H1 (cell line): ENCODE data around the gene TIFAB. TPM values are rescaled to one million over a fixed set of nuclear protein-coding genes. Genes with fewer than 3 reads are reported as not detected.

Experiments used
- CTCF ChIA-PET: fragments of 300-600 bp; sonication (Branson Sonifier 250); formaldehyde crosslinking; loops from one replicate; lab custom pipeline; 2021; ENCODE audit not compliant: partially characterized antibody; lab: Charles Lee
- POLR2A ChIA-PET: fragments of 300-600 bp; sonication (Branson Sonifier 250); formaldehyde crosslinking; loops from one replicate; lab custom pipeline; 2021; ENCODE audit warnings: inconsistent platforms; ENCODE audit not compliant: partially characterized antibody; lab: Charles Lee
- DNase-seq, 2 experiments: peaks; one replicate each; pipeline versions ENCODE4 v3.0.0 to v3.0.0-alpha.2; 2010 to 2022; ENCODE audit warnings: low spot score in 2 of 2, low read depth in 1 of 2, mixed read lengths in 1 of 2
- FAIRE-seq: peaks from 2 replicates; lab custom pipeline; 2011; peaks lifted over from hg19 to GRCh38; lab: Jason Lieb, UNC
- H2AFZ ChIP-seq: 2 replicates; pipeline ENCODE4 v1.8.1; 2012; ENCODE audit warnings: low read length, inconsistent platforms
- H2AK5ac ChIP-seq: 2 replicates; pipeline ENCODE4 v1.6.1; 2013; ENCODE audit warnings: low read depth, low read length
- H2BK120ac ChIP-seq: replicated peaks from 2 replicates; pipeline ENCODE3; 2013; ENCODE audit warnings: low read depth, low read length, inconsistent platforms
- H2BK12ac ChIP-seq: 2 replicates; pipeline ENCODE4 v1.6.1; 2013; ENCODE audit warnings: low read depth, low read length
- H2BK15ac ChIP-seq: 2 replicates; pipeline ENCODE4 v1.6.1; 2013; ENCODE audit warnings: low read length
- H2BK20ac ChIP-seq: 2 replicates; pipeline ENCODE4 v1.6.1; 2013; ENCODE audit warnings: low read length
- H2BK5ac ChIP-seq: 2 replicates; pipeline ENCODE4 v1.6.1; 2013; ENCODE audit warnings: low read depth, low read length
- H3K14ac ChIP-seq: 2 replicates; pipeline ENCODE4 v1.6.1; 2013; ENCODE audit warnings: inconsistent platforms; ENCODE audit not compliant: insufficient read length
- H3K18ac ChIP-seq: 2 replicates; pipeline ENCODE4 v1.6.1; 2013; ENCODE audit warnings: low read length; ENCODE audit errors: extremely low read depth
- H3K23ac ChIP-seq: 2 replicates; pipeline ENCODE4 v1.6.1; 2013; ENCODE audit warnings: inconsistent platforms; ENCODE audit not compliant: insufficient read length
- H3K23me2 ChIP-seq: 2 replicates; pipeline ENCODE4 v1.6.1; 2013; ENCODE audit warnings: low read depth, low read length
- H3K27ac ChIP-seq: 2 replicates; pipeline ENCODE4 v1.6.1; 2011; ENCODE audit warnings: low read depth, low read length, inconsistent platforms
- H3K27me3 ChIP-seq, 4 experiments: replicated peaks in 1 of 4; 1 replicate in 1 of 4; 2 replicates in 3 of 4; pipeline versions ENCODE4 v1.6.1 to v1.8.1; 2011 to 2013; ENCODE audit warnings: low read length in 3 of 4, mild to moderate bottlenecking in 3 of 4, inconsistent platforms in 2 of 4, mixed read lengths in 2 of 4, moderate library complexity in 1 of 4; ENCODE audit not compliant: control insufficient read depth in 3 of 4, insufficient read depth in 3 of 4; ENCODE audit errors: extremely low read depth in 1 of 4
- H3K36me3 ChIP-seq, 4 experiments: 2 replicates each; pipeline versions ENCODE4 v1.6.1 to v1.8.1; 2011 to 2013; ENCODE audit warnings: mild to moderate bottlenecking in 4 of 4, low read length in 3 of 4, moderate library complexity in 2 of 4, control low read depth in 1 of 4, inconsistent platforms in 1 of 4; ENCODE audit not compliant: insufficient read depth in 4 of 4, control insufficient read depth in 2 of 4
- H3K4ac ChIP-seq: replicated peaks from 2 replicates; pipeline ENCODE3; 2013; ENCODE audit warnings: low read length, low read depth, mixed read lengths, inconsistent platforms; ENCODE audit not compliant: insufficient read length
- H3K4me1 ChIP-seq, 4 experiments: replicated peaks in 1 of 4; 1 replicate in 1 of 4; 2 replicates in 3 of 4; pipeline versions ENCODE4 v1.6.1 to v1.8.1; 2011 to 2013; ENCODE audit warnings: low read length in 3 of 4, inconsistent platforms in 2 of 4, mixed read lengths in 1 of 4; ENCODE audit not compliant: insufficient read depth in 4 of 4, control insufficient read depth in 3 of 4
- H3K4me2 ChIP-seq, 2 experiments: 2 replicates each; pipeline versions ENCODE4 v1.6.1 to v1.8.1; 2011 to 2013; ENCODE audit warnings: low read depth in 2 of 2, low read length in 2 of 2, control low read depth in 1 of 2, inconsistent platforms in 1 of 2, mild to moderate bottlenecking in 1 of 2; ENCODE audit not compliant: insufficient read depth in 1 of 2
- H3K4me3 ChIP-seq, 4 experiments: fragments of 200-600, 300-600 bp in 1 of 4; sonication (generic), shearing (Covaris generic), sonication (Bioruptor Twin) in 1 of 4; 2 replicates each; pipeline versions ENCODE4 v1.5.1 to v1.8.1; 2011 to 2016; ENCODE audit warnings: low read length in 4 of 4, low read depth in 3 of 4, control low read depth in 2 of 4, inconsistent platforms in 2 of 4, mild to moderate bottlenecking in 2 of 4, mixed read lengths in 1 of 4, moderate library complexity in 1 of 4; ENCODE audit not compliant: insufficient read depth in 2 of 4; ENCODE audit errors: extremely low read depth in 1 of 4
- H3K56ac ChIP-seq: replicated peaks from 2 replicates; pipeline ENCODE3; 2013; ENCODE audit warnings: low read depth, mild to moderate bottlenecking, mixed read lengths, low read length, inconsistent platforms; ENCODE audit not compliant: insufficient read length
- H3K79me1 ChIP-seq: 2 replicates; pipeline ENCODE4 v1.6.1; 2013; ENCODE audit warnings: low read depth, low read length, control low read depth
- H3K79me2 ChIP-seq, 2 experiments: 2 replicates each; pipeline versions ENCODE4 v1.6.1 to v1.8.1; 2012 to 2013; ENCODE audit warnings: low read length in 2 of 2, mild to moderate bottlenecking in 2 of 2, inconsistent platforms in 1 of 2; ENCODE audit not compliant: insufficient read depth in 2 of 2, control insufficient read depth in 1 of 2
- H3K9ac ChIP-seq, 4 experiments: replicated peaks in 1 of 4; 1 replicate in 1 of 4; 2 replicates in 3 of 4; pipeline versions ENCODE4 v1.6.1 to v1.8.1; 2011 to 2013; ENCODE audit warnings: low read depth in 3 of 4, low read length in 3 of 4, control low read depth in 2 of 4, mild to moderate bottlenecking in 2 of 4, moderate library complexity in 2 of 4, inconsistent platforms in 1 of 4; ENCODE audit errors: extremely low read depth in 1 of 4
- H3K9me3 ChIP-seq, 2 experiments: 2 replicates each; pipeline versions ENCODE4 v1.6.1 to v1.8.1; 2012 to 2013; ENCODE audit warnings: mild to moderate bottlenecking in 2 of 2, moderate library complexity in 2 of 2, control low read depth in 1 of 2, inconsistent platforms in 1 of 2, low read depth in 1 of 2, low read length in 1 of 2, mixed read lengths in 1 of 2; ENCODE audit not compliant: insufficient read depth in 2 of 2
- H4K20me1 ChIP-seq, 2 experiments: replicated peaks in 1 of 2; 2 replicates each; pipeline versions ENCODE3 to v1.8.1; 2011 to 2013; ENCODE audit warnings: inconsistent platforms in 2 of 2, low read length in 2 of 2, mild to moderate bottlenecking in 1 of 2; ENCODE audit not compliant: insufficient read depth in 2 of 2, control insufficient read depth in 1 of 2
- H4K5ac ChIP-seq: 2 replicates; pipeline ENCODE4 v1.6.1; 2013; ENCODE audit warnings: low read length, low read depth, mixed read lengths, inconsistent platforms; ENCODE audit not compliant: insufficient read length
- H4K8ac ChIP-seq: 2 replicates; pipeline ENCODE4 v1.8.0; 2013; ENCODE audit warnings: mild to moderate bottlenecking, moderate library complexity, low read length, inconsistent platforms; ENCODE audit not compliant: insufficient read depth; ENCODE audit errors: extremely low read depth
- H4K91ac ChIP-seq: replicated peaks from 2 replicates; pipeline ENCODE3; 2013; ENCODE audit warnings: low read length, mixed read lengths, inconsistent platforms; ENCODE audit not compliant: insufficient read length
- CBX5 ChIP-seq: fragments of 300-800, 300-1000 bp; sonication (generic); IDR thresholded peaks from 2 replicates; pipeline ENCODE4 v1.7.1; 2016; ENCODE audit warnings: antibody characterized with exemption, low read length, low read depth
- EP300 ChIP-seq, 2 experiments: IDR thresholded peaks; 1 replicate in 1 of 2; 2 replicates in 1 of 2; pipeline ENCODE4 v1.6.1; 2011 to 2012; ENCODE audit warnings: low read depth in 2 of 2, low read length in 2 of 2, mild to moderate bottlenecking in 2 of 2, borderline replicate concordance in 1 of 2, inconsistent platforms in 1 of 2, moderate library complexity in 1 of 2
- KDM4A ChIP-seq: IDR thresholded peaks from one replicate; pipeline ENCODE4 v1.7.1; 2012; ENCODE audit warnings: low read depth, mild to moderate bottlenecking, moderate library complexity, low read length, inconsistent platforms; ENCODE audit not compliant: severe bottlenecking
- POLR2AphosphoS5 ChIP-seq: IDR thresholded peaks from 2 replicates; pipeline ENCODE4 v1.6.1; 2011; ENCODE audit warnings: low read depth, low read length
- RNF2 ChIP-seq: fragments of 200-900, 300-1000 bp; sonication (generic); IDR thresholded peaks from 2 replicates; pipeline ENCODE4 v1.7.1; 2016; ENCODE audit warnings: borderline replicate concordance, low read depth, mild to moderate bottlenecking, antibody characterized with exemption, low read length; ENCODE audit not compliant: poor library complexity, severe bottlenecking; ENCODE audit errors: missing control alignments
- SAP30 ChIP-seq: fragments of 300-600 bp; sonication (generic); IDR thresholded peaks from 2 replicates; pipeline ENCODE4 v1.7.1; 2012; ENCODE audit warnings: low read length, moderate library complexity, mild to moderate bottlenecking, inconsistent platforms; ENCODE audit not compliant: insufficient read depth, insufficient replicate concordance
- WGBS, 2 experiments: shearing (Covaris generic) in 1 of 2; methylation state at CpG; one replicate each; pipeline versions ENCODE4 v1.1.6 to v1.1.7; 2013 to 2015; ENCODE audit warnings: low lambda C conversion rate in 2 of 2, mixed read lengths in 2 of 2, inconsistent platforms in 1 of 2, low coverage in 1 of 2, missing lambda C conversion rate in 1 of 2; ENCODE audit not compliant: insufficient replicate concordance in 2 of 2, insufficient coverage in 1 of 2, insufficient read length in 1 of 2; ENCODE audit errors: extremely low coverage in 1 of 2, missing lambda C conversion rate in 1 of 2; 5-methylcytosine and 5-hydroxymethylcytosine counted together
- polyA plus RNA-seq, 7 experiments: library from polyadenylated mRNA; depleted of rRNA in 3 of 7; stranded (reverse) in 5 of 7; unstranded in 2 of 7; fragments of >200 nt in 5 of 7; fragments of 200-250 nt in 2 of 7; gene quantifications; 1 replicate in 5 of 7; 2 replicates in 1 of 7; 4 replicates in 1 of 7; pipeline versions ENCODE4 v1.2.1 to v1.2.3, GENCODE V29; 2011 to 2013; ENCODE audit warnings: missing spikeins in 2 of 7, mixed read lengths in 2 of 7
- total RNA-seq: library from RNA; stranded (reverse); fragmentation: NEBNext Ultra II Directional; extraction: Animal tissue kit (Norgen Biotek cat#: 25700); gene quantifications from 2 replicates; pipeline ENCODE4 v1.2.1, GENCODE V29; 2021
- TF ChIP-seq, protein P1 (sequence below), 3 experiments: IDR thresholded peaks; 1 replicate in 2 of 3; 2 replicates in 1 of 3; pipeline versions ENCODE4 v1.5.1 to v1.6.1; 2011; ENCODE audit warnings: low read length in 3 of 3, mild to moderate bottlenecking in 3 of 3, inconsistent platforms in 2 of 3, low read depth in 1 of 3, moderate library complexity in 1 of 3; ENCODE audit not compliant: insufficient read depth in 1 of 3; ENCODE audit errors: control extremely low read depth in 1 of 3

Gene TIFAB
- total and polyA plus RNA-seq, 2 of the 8 experiments (the other 6 are each of a cell fraction or from before 2014, with no cell fraction given): not detected

DNA sequence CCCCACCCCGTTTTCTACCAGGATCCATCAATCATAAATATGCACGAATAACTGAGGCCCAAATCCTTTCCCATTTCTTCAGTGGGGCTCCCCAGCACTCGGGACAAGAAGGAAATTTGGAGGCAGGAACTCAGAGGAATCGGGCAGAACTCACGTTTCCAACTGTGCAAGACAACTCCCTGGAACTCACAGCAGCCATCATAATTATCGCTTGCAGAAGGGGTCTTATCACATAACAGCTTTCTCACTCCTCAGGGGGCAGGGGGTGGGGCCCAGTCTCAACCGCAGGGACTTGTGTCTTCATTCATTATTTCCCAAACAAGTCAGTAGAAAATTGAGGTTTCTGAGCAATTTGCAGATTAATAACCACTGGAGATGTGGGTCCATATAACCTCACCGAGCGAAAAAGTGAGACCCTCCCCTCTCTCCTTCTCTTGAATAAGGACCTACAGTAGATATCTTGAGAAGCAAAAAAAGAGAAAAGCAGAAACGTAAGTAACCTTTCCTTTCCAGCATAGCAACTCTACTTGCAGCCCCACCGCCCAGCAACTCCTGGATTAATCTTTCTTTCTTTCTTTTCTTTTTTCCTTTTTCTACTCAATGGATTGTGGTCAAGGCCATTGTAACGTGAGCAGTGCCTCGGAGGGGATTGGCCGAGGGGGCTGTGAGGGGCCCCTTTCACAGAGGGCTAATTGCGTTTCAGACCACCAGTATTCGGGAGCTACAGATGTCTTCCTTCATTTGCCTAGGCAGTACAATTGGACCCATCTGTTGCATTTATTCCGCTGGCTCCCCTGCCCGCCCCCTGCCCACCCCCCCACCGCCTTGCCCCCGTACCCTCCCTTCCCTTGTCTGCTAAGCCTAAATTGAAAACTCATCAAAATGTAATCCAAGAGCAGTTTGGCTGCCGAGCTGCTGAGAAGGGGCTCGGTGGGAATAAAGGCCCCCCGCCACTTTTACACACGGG, 24.7 kb upstream of the TIFAB start:
- Histone ChIP-seq H2AK5ac (no peak overlapping the region), H3K56ac (no peak overlapping the region), H4K91ac (no peak overlapping the region), H3K23me2 (peaks cover 3% of the 10 kb centered on the region; the same call in 1 of the 2 replicates), H3K79me1 (no peaks in the 10 kb centered on the region), H2BK5ac (no peak overlapping the region), H4K20me1 (peaks cover 0 to 8% of the 10 kb centered on the region in 2 experiments), H3K79me2 (no peaks in the 10 kb centered on the region), H4K8ac (no peak overlapping the region), H2BK12ac (no peak overlapping the region), H3K27me3 (peaks cover 8 to 73% (median 54%) of the 10 kb centered on the region in 4 experiments), H3K9me3 (no peaks in the 10 kb centered on the region), H3K9ac (no peak overlapping the region), H3K27ac (no peak overlapping the region), H3K4me2 (no peak overlapping the region; a peak in 1 of 4 replicates), H2BK120ac (no peak overlapping the region), H3K4me3 (no peak overlapping the region), H3K14ac (no peak overlapping the region), H3K36me3 (no peaks in the 10 kb centered on the region), H2BK20ac (no peak overlapping the region), H4K5ac (no peak overlapping the region), H2BK15ac (no peak overlapping the region), H3K4ac (no peak overlapping the region), H3K4me1 (peaks cover 0 to 18% (median 11%) of the 10 kb centered on the region in 4 experiments; a peak in 5 of 7 replicates), H3K18ac (no peak overlapping the region), H3K23ac (no peak overlapping the region), H2AFZ (no peak overlapping the region)
- WGBS, 2 experiments: 51% methylated on average over 23 of the region's 24 CpGs; no CpG with 5 or more reads in 1 of the 2 experiments
- ChIA-PET CTCF (interaction anchor here (0.5 to 9.3 kb wide), 8 partner anchors 11 to 87 kb away, joined by 3 to 122 read pairs (median 10); no protein-coding TSS in a partner anchor), POLR2A (no interaction called here)
- no peak for TF ChIP-seq EP300 (IDR thresholded peaks at IDR 0.05; ENCODE audit: borderline replicate concordance in 1 of 2, low read depth in 2 of 2, low read length in 2 of 2)
- no peak for TF ChIP-seq SAP30
- TF ChIP-seq RNF2: no peak
- TF ChIP-seq, protein P1, sequence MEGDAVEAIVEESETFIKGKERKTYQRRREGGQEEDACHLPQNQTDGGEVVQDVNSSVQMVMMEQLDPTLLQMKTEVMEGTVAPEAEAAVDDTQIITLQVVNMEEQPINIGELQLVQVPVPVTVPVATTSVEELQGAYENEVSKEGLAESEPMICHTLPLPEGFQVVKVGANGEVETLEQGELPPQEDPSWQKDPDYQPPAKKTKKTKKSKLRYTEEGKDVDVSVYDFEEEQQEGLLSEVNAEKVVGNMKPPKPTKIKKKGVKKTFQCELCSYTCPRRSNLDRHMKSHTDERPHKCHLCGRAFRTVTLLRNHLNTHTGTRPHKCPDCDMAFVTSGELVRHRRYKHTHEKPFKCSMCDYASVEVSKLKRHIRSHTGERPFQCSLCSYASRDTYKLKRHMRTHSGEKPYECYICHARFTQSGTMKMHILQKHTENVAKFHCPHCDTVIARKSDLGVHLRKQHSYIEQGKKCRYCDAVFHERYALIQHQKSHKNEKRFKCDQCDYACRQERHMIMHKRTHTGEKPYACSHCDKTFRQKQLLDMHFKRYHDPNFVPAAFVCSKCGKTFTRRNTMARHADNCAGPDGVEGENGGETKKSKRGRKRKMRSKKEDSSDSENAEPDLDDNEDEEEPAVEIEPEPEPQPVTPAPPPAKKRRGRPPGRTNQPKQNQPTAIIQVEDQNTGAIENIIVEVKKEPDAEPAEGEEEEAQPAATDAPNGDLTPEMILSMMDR (IDR thresholded peaks at IDR 0.05; ENCODE audit: control extremely low read depth in 1 of 3, insufficient read depth in 1 of 3, low read depth in 1 of 3, low read length in 3 of 3): no peak
- TF ChIP-seq KDM4A: no peak
- TF ChIP-seq CBX5: no peak
- TF ChIP-seq POLR2AphosphoS5: no peak
- no peak for DNase-seq
- no peak for FAIRE-seq
